Ramos (cell line): Measurements from ENCODE around the gene GPR132.

Experiments used
- in situ Hi-C: fragments of 300-500 bp; cut with MboI; formaldehyde crosslinking; loops from one replicate; pipeline ENCODE4 v1.14.3; 2022; ENCODE audit warnings: low sequenced_read_pairs; ENCODE audit not compliant: unreplicated experiment

The GPR132 gene

GRCh38 chr14:105026802-105027563 lies 38.2 kb downstream of the GPR132 start:
- in situ Hi-C loops = no loop called here

GRCh38 chr14:105026033-105026785 lies 39.0 kb downstream of the GPR132 start:
- in situ Hi-C loops = no loop called here

DNA sequence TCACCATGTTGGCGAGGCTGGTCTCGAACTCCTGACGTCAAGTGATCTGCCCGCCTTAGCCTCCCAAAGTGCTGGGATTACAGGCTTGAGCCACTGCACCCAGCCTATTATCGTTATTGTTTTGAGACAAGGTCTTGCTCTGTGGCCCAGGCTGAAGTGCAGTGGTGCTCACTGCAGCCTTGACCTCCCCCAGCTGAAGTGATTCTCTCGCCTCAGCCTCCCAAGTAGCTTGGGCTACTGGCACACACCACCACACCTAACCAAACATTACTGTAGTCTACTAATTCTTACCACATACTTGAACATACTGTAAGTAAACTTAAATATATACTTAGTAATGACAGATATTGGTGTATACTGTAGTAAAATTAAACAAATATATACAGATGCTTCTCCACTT lies 39.8 kb downstream of the GPR132 start:
- in situ Hi-C loops = no loop called here

DNA sequence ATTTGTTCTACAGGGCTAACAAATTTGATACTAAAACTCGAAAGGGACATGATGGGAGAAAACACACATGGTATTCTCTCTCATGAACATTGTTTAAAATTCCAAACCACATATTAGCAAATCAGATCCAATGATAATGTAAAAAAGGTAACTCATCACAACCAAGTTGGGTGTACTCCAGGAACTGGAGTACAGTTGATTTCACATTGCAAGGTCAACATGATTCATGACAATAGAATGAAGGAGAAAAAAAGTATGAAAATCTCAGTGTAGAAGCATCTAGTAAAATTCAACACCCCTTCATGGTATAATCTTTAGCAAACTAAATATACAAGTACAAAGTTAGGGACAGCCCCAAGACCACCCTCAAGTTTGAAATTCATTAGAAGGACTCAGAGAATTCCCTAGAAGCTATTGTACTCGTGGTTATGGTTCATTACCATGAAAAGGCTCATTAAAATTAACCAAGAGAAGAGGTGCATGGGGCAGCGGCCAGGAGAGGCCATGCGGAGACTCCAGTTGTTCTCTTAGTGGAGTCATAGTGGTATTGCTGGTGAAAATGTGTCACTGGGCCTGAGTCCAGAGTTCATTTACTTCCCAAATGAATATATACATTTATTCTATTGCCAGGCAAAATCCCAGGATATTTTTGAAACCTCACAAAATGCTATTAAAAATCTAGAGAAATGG lies 41.3 kb downstream of the GPR132 start:
- in situ Hi-C loops = no loop called here

GRCh38 chr14:105023144-105023543 lies 42.1 kb downstream of the GPR132 start:
- in situ Hi-C loops = no loop called here

DNA sequence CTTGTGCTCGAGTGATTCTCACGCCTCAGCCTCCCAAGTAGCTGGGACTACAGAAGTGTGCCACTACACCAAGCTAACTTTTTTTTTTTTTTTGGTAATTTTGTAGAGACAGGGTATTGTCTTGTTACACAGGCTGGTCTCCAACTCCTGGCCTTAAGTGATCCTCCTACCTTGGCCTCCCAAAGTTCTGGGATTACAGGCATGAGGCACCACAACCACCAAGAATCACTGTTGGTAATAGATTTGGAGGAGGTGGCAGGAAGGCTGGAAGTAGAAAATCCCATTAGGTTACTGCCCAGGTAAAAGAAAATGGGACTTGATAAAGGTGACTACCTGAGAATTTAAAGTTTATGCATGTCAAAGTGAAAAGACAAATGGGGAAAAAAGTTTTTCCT lies 43.0 kb downstream of the GPR132 start:
- in situ Hi-C loops = no loop called here

DNA sequence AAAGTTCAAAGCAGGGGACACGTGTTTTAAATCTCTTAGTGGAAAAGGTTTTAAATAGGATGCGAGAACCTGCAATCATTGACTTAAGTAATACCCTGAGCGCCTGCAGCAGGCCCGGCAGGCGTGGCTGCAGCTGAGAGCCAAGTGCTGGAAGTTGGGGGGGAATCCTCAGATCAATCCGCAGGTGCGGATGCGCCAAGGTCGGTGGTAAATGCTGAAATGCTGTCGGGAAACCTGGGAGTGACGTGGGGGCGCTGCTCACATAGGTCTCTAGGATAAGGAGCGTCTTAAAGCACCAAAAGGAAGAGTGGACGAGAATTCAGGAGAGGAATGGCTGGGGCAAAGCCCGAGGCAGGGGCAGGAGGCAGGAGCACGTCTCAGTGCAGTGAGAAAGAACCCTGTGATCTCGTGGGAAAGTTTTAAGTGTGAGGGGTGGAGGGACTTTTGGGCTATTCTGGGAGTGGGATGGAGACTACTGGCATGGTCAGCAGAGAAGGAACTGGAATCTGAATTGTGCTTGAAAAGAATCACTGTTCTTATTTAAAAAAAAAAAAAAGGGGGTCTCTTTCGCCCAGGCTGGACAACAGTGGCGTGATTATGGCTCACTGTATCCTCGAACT lies 43.5 kb downstream of the GPR132 start:
- in situ Hi-C loops = no loop called here

- in situ Hi-C loops = no loop called here
Measured at GRCh38 chr14:105020815-105021655, 44.2 kb downstream of the GPR132 start, which contains the start of gene CDCA4. CDCA4 (minus strand) TSS chr14:105021083; CDS start chr14:105011929, 9,154 bp downstream.

- in situ Hi-C loops = no loop called here
Measured at GRCh38 chr14:105019861-105020814, 45.1 kb downstream of the GPR132 start.

- in situ Hi-C loops = no loop called here
Measured at GRCh38 chr14:105018414-105018813, 46.8 kb downstream of the GPR132 start.

DNA sequence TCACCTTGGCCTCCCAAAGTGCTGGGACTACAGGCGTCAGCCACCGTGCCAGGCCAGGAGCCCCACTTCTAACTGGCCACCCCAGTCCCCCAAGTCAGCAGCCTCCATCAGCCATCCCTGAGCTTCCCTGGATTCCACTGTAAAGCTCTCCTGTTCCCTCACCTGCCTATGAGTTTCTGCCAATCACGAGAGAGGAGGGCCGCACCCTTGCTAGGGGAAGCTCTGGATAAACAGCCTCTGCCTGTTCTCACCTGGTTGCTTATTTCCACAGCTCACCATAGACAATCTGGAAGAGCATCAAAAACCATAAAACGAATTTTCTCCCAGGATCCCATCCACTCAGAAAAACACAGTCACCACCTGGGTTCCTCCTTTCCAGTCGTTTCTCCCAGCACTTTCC lies 49.3 kb downstream of the GPR132 start:
- in situ Hi-C loops = no loop called here

DNA sequence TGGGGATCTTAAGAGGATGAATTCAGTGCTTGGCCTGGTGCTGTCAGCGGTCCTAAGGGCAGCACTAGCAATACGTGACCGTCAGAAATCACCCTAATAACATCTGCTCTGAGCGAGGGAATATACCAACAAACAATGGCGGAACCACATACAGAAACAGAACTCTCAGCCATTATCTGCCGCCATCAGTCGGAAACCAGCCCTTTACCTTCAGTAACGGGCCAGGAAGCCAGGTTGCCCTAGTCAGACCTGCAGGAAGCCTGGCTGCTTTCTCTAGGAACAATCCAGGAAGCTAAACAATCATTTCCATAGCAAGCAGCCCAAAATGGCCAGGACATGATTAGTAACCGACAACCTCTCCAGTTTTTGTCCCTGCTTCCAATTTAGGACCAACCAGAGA lies 50.0 kb downstream of the GPR132 start:
- in situ Hi-C loops = no loop called here

DNA sequence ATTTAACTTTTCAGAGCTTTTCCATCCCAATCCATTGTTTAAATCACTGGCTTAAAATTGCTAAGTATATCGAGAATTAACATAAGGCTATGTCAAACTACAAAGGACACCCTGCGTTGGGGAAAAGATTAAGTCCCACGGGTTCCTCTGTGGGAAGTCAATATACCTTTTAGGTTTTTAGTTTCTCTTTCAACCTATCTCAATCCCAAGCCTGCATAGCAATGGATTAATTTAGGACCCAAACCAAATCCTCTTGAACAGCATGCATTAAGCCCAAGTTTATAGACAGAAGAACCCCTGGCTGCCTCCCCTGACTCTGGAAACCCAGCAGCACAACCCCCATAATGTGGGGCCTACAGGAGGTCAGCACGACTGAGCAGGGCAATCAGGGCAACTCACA lies 50.6 kb downstream of the GPR132 start:
- in situ Hi-C loops = no loop called here

DNA sequence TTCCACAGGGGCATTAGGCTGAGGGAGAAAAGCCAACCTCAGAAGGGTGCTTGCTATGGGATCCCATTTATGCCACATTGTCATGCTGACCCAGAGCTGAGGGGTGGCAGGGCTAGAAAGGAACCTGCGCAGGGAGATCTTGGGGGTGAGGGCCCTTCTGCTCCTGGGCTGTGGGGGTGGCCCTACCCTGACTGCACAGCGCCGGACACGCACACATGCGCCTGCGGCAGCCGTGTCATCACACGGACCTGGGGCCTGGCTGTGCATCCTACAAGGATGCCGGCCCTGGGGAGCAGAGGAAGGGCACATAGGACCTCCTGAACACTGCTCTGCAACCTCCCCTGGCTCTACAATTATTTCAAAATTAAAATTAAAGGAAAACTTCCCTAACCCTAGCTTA lies 51.2 kb downstream of the GPR132 start:
- in situ Hi-C loops = no loop called here

DNA sequence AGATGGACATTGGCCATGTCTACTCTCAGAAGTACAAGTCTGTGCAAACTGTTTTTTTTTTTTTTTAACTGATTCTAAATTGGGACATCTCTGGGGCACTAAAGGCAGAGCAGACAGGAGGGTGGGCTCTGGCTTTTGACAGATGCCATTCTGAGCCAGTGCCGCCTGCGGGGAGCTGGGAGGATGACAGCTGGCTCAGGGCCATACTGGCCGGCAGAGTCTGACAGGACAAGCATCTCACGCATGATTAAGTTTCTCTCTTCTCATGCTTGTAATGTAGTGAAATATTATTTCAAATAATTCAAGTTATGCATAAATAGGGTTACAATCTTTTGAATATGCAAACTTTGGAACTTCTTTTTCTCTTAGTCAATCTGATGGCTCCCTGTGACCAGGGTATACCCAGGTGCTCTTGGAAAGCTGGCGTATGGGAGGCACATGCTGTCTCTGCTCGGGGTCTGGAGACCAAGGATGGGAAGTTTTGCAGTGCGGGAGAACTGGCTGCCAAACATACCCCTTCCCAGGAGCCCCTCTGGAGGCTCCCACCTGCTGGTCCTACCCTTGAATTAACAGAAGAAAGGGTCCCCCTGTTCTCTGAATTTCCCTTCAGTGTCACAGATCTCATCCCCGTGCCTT lies 52.0 kb downstream of the GPR132 start:
- in situ Hi-C loops = no loop called here

GRCh38 chr14:105012171-105012985 lies 52.9 kb downstream of the GPR132 start:
- in situ Hi-C loops = no loop called here

- in situ Hi-C loops = no loop called here
Measured at GRCh38 chr14:105011312-105011990, 53.8 kb downstream of the GPR132 start.
